HG03460 (cell line): Measurements from ENCODE around the gene PCDHA1.

Experiments used
- ATAC-seq: cut with Tn5 transposase; IDR thresholded peaks from one replicate; pipeline ENCODE4 v1.9.1; 2021; ENCODE audit not compliant: unreplicated experiment

The PCDHA1 gene

DNA sequence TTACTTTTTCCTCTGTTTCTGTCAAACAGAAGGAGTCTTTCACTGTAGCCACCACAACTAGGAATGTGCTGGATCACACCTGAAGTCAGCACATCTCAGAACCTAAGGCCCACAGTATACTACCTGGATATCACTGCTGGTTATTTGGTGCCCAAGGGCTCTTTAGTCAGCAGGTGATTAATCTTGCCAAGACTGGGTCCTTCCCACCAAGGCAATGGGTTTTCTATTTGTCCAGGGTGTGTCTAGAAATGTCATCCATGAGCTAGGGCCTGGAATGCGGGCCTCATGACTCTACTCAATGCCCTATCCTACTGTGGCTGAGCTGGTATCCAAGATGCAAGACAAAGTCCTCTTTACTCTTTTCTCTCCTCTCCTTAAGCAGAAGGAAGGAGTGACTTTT, 130.4 kb downstream of the PCDHA1 start:
- ATAC-seq: no peak

DNA sequence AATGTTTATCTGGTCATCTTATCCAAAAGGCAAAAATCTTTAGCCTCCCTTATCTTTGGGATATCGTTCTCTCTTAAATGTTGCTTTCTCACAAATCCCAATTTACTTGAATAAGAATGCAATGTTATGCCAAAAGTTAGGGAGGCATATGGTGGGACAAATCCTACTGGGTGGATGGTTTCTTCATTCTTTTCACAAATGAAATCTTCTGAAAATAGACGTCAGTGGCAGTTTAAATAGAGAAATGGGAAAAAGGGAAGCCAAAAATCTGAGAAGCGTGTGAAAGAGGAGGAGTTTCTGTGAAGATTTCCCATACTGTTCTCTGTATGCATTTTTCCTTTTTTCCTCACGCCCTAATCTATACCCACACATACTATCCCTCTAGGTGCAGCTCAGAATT, 137.7 kb downstream of the PCDHA1 start:
- ATAC-seq: no peak

DNA sequence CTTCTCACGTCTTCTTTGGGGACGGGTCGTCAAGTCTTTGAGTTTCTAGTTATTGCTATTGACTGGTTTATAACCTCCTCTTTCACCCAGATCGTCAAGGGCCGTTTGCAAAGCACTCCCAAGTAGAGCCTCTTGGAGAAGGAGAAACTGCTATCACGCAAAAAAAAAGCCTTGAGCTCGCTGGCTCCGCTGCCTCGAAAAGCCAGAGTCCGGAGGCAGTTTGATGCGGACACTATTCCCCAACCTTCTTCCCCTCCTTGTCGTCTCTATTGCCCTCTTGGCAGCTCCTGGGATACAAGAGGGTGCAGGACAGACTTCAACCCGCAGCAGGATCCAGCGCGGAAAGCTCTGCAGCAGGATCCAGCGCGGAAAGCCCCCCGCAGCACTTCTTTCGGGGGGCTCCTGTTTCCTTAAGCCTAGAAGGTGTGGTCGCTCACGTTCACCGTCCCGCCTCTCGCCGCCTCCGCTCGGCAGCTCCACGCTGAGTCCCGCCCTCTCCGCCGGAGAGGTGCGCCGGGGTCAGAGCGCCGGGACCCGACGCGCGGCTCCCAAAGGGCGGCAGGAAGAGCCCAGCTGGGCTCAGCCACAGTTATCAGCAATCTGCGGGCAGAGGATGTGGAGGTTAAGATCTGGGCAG, 140.0 kb downstream of the PCDHA1 start, which contains the start of gene PCDHAC1:
TSS of gene PCDHAC1 (plus strand) at position 494 of the 637 bp plus-strand sequence. CDS start 594 bp downstream, outside the sequence.
- ATAC-seq: no peak

DNA sequence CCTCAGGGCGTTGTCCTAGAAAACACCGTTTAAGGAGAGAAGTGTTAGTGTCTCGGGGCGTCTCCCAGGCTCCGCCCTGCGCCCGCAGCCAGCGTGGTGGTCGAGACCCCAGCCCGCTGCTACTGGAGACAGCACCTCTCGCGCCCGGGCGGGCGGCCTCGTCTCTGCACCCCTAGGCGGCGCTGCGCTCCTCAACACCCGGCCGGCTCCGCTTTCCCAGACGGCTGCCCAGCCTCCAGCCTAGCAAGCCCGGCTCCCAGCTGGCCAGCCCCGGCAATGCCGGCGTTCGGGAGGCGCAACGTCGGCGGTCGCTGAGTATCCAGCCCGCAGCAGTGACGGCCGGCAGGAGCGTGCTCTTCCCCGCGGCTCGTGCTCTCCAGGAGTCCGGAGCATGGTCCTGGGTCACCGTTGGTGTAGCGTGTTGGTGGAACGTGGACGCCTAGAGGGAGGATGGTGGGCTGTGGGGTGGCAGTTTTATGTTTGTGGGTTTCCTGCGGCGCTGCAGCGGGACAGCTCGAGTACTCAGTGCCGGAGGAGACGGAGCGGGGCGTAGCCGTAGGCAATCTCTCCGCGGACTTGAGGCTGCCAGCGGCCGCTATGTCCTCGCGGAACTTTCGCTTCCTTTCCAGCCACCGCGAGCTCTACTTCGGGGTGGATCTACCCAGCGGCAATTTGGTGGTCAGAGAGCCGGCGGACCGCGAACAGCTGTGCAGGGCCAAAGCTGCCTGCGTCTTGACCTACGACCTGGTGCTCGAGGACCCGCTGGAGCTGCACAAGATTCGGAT, 140.7 kb downstream of the PCDHA1 start:
- ATAC-seq: no peak

DNA sequence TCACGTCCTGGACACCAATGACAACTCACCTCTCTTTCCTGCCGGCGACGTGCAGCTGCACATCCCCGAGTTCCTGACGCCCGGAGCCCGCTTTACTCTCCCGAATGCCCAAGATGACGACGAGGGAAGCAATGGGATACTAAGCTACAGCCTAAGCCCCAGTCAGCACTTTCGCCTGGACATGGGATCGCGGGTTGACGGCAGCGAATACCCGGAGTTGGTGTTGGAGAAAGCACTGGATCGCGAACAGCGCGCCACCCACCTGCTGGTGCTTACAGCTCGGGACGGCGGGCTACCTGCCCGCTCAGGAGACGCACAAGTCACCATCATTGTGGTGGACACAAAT, 141.3 kb downstream of the PCDHA1 start:
- no peak for ATAC-seq

DNA sequence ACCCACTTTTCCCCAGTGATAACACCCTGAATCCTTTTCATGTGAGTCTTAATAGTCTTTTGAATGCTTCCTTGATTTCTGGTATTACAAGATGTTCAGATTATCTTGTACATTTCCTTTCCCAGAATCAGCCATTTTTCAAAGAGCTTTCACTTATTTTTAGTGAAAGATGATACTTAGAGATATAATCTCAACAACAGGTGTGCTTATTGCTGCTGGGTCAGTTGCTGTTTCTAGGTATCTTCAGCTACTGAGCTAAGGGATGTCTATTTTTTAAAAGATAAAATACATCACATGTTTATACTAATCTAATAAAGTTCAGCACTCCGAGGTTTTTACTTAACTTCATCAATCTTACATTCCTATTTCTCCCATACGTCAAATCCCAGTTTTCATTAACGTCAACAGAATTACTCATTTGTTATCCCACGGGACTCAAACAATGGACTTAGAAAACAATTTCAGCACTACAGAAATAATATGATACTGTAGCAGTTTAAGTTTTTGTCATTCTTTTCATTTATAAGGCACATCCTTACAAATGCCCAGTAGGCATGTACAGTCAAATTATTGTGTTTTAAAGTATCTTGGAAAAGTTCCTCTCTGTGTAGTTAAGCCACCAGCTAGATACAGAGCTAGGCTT, 149.1 kb downstream of the PCDHA1 start:
- ATAC-seq: no peak

DNA sequence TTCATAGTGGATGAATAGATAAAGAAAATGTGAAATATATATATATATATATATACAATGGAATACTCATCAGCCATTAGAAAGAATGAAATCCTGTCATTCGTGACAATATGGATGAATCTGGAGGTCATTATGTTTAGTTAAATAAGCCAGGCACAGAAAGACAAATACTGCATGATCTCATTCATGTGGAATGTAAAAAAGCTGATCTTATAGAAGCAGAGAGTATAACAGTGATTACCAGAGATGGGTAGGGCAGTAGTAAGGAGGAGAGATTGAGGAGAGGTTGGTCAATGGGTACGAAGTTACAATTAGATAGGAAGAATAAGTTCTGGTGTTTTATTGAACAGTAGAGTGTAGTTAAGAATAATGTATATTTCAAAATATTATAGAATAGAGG, 160.6 kb downstream of the PCDHA1 start:
- ATAC-seq: no peak

DNA sequence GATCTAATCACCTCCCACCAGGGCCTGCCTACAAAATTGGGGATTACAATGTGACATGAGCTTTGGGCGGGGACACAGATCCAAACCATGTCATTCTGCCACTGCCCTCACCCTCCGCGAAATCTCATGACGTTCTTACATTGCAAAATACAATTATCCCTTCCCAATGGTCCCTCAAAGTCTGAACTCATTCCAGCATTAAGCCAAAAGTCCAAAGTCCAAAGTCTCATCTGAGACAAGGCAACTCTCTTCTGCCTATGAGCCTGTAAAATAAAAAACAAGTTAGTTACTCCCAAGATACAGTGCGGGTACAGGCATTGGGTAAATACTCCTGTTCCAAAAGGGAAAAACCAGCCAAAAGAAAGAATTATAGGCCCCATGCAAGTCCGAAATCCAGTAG, 165.7 kb downstream of the PCDHA1 start:
- no peak for ATAC-seq

DNA sequence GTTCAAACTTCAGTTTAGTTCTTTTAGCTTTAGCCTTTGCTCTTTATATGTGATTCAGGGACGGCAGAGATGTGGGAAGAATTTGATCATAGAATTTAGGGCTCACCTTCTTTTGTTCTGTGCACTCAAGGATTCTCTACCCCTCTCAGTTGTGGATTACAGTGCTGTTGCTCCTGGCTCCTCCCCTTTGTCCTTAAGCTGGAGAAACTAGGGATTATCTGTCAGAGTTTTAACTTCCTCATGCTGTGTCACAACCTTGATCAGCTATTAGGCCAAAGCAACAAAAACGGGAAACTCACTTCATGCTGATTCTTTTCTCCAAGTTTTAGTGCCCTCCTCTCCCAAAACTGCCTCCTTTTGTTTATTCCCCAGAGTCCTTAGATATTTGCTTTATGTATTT, 167.3 kb downstream of the PCDHA1 start:
- no peak for ATAC-seq

DNA sequence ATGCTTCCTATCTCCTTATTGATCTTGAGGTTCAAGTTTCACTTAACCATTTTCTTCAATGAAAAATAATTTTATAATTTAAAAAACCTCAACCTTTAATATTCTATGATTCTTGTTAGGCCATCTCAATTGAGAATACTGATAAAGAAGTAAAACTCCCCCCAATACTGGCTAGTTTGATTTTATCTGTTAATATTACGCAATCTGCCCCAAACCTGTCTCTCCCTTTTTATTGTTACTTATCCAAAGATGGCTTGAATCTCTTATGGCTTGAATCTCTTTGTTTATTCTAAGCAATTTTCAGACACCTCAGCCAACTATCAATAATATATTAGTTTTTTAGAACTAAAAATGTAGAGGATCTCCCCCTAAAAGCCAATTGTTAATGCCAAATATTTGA, 176.2 kb downstream of the PCDHA1 start:
- ATAC-seq: no peak

DNA sequence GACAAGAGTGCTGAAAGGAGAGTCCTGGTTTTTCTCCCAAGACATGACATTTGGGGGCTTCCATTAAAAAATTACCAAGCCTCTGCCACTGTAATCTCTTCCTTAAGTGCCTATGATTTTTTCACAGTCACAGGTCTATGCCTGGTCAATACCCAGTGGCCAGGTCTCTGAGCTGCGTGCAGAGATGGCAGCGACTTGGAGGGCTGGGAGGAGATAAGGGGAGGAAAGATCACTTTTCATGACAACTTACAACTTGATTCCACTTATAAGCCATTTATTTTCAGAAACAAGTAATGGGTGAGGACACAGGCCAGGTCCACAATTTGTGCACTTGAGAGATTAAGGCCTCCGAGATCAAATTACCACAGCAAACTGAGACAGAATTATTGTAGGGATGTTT, 178.4 kb downstream of the PCDHA1 start:
- ATAC-seq: no peak

DNA sequence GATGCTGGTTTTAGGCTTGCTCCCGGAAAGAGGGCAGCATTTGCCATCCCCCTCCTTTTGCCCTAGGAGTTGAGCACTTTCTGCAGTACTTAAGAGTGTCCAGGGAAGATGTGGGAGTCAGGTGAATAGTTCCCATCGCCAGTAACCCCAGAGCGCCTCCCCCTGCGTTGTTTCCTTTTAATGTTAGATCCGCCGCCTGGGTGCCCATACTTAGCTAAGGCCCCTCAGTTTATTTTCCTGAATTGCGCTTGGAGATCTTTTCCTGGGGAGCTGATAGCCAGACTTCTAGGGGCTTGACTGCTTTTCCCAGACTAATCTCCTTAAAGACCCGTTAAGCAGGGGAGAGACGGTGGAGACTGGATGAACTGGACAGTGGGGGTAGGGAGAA, 180.0 kb downstream of the PCDHA1 start:
- ATAC-seq: no peak

DNA sequence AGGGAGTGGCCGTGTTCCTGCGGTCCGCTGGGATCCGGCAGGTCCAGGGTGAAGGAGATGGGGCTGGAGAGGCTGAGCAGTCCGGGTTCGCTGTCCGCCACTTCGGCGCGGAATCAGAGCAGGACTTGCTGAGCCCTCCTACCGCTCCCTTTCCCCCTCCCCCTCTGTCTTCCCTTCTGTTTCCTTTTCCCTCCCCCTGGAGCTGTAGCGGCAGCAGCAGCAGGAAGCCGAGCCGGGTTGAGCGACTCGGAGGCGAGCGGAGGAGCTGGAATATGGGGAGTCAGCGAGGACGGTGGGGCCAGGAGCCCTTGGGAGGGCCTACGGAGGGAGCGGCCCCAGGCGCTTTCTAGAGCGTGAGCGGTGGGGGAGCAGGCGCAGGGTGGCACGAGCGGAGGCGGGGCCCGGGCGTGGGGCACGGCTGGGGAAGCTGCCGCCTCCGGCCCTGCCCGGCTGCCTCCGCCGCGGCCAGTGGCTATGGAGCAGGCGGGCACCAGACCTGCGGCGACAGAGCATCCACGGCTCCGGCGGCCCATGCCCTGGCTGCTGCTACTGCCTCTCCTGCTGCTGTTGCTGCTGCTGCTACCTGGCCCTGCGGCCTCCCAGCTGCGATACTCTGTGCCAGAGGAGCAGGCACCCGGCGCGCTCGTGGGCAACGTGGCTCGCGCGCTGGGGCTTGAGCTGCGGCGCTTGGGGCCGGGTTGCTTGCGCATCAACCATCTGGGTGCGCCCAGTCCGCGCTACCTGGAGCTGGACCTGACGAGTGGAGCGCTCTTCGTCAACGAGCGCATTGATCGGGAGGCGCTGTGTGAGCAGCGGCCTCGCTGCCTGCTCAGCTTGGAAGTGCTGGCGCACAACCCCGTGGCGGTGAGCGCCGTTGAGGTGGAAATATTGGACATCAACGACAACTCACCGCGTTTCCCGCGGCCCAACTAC, 180.6 kb downstream of the PCDHA1 start, which contains the start of gene PCDHAC2:
TSS of gene PCDHAC2 (plus strand) at position 184 of the 933 bp plus-strand sequence. CDS start at position 475, 291 bp downstream.
- ATAC-seq: no peak

DNA sequence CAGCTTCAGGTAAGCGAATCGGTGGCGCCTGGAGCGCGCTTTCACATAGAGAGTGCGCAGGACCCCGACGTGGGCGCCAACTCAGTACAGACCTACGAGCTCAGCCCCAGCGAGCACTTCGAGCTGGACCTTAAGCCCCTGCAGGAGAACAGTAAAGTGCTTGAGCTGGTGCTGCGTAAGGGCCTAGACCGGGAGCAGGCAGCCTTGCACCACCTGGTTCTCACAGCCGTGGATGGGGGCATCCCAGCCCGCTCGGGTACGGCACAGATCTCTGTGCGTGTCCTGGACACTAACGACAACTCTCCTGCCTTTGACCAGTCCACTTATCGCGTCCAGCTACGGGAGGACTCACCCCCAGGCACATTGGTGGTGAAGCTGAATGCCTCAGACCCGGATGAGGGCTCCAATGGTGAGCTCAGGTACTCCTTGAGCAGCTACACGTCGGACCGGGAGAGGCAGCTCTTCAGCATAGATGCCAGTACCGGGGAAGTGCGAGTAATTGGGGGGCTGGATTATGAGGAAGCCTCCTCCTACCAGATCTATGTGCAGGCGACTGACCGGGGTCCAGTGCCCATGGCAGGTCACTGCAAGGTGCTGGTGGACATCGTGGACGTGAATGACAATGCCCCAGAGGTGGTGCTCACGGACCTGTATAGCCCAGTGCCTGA, 181.4 kb downstream of the PCDHA1 start:
- no peak for ATAC-seq

DNA sequence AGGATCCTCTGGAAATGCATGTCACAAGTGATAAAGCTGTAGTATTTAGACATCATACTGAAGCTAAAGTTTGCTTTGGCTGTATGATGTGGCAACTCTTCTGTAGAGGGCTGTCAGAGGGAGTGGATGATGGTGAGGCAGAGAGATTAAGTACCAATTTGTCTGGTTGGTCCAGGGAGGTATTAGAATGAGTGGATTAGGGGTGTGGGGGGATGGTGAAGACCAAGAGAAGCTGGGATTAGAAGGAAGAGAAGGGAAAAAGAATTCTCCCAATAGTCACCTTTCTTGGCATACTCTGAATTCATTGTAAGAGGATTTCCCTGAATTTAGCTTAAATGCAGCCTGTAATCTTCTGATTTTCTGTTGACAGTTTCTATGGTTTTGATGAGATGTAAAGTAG, 183.9 kb downstream of the PCDHA1 start:
- ATAC-seq: no peak

DNA sequence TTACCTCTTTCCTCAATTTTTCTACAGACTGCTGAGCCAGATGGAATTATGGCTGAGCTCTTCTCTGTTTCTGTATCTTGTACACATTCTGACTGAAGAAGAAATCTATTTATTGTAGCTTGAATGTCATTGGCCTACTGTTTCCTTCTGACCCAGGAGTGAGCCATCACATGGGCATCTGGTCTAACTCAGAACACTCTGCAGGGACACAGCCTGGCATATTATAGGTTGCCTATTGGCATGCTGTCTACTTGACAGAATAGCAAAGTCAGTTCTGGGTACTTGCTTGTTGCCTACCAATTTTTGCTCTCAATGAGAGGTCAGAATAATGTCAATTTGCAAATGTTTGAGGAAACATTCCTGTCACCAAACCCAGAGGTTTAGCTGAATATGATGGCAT, 187.6 kb downstream of the PCDHA1 start:
- ATAC-seq: no peak

DNA sequence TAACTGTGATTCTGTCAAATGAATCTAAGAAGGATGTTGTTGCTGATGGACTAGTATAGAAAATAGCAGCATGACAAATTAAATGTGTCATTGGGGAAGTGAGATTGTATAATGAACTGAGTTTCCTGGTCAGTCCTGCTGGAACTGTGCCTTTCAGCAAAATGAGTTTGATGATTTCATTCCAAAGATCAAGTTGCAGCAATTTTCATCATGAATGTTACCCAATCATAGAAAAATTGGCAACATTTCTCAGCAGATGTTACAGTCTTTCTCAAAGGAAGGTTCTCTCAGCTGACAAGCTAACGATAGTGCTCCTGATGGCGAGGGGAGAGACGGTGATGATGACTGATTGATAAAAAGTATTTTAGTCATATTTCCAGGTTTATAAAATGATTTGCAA, 191.1 kb downstream of the PCDHA1 start:
- no peak for ATAC-seq

DNA sequence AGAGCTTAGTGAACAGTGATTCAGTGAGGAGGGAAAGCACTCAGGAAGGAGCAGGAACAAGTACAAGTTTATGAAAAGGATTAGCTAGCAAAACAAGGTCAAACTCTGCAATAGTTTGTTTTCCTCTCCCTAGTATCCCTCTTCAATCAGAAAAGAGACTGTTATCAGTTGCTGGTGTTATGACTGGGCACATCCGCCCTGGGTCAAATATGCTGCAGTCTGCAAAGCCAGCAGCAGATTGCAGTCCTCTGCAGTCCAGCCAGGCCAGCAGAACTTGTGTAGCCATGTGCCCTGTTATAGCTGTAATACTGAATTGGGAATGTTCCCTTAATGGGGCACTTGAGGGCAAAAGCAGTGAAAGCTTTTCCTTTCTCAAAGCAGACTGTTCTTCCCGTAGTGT, 192.3 kb downstream of the PCDHA1 start:
- ATAC-seq: no peak

DNA sequence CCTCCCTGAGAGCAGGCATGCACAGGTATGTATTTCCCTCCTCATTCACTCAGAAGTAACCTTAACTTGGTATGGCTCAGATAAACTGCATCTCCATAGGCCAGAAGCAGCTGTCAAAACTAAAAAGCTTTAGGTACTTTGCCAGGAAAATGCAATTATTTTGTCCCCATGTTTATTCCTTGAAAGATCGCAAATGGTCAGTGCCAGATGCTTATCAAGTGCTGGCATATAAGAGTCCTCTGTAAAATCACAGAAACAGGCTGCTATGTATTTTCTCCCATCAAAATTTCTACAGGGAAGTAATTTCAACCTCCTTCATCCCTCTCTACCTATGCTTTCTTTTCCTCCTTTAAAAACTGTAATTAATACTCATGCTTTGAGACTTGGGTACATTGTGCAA, 193.0 kb downstream of the PCDHA1 start:
- ATAC-seq: no peak

DNA sequence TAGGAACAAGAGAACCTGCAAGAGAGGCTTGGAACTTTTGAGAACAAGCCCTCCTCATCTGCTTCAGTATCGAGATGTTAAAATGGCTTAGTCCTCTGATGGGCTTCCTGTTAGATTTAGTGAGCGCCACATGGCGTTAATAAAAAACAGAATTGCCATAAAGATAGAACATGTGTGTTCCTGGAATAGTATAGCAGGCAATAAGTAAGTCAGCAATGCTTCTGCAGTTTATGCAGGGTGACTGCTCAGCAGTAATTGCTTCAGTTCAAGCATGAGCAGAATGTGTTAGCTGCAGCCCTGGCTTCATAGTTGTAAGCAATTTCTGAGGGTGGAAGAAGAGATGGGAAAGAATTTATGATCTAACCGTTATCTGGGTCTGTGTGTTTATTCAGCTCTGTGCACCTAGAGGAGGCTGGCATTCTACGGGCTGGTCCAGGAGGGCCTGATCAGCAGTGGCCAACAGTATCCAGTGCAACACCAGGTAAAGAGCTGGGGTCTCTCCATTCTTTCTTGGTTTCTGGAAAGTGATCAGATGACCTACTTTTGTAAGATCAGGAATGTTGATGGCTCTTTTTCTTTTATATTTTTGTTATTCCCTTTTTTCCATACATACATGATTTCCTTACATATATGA, 196.3 kb downstream of the PCDHA1 start:
- no peak for ATAC-seq
